NT2/D1 (cell line): ENCODE measurements around the gene MPHOSPH8.

Experiments
- SUZ12 ChIP-seq: IDR thresholded peaks from 2 replicates; pipeline ENCODE4 v1.6.1; 2011; ENCODE audit not compliant: insufficient read length, insufficient read depth; ENCODE audit errors: extremely low read depth
- YY1 ChIP-seq: IDR thresholded peaks from 2 replicates; pipeline ENCODE4 v1.6.1; 2011; ENCODE audit not compliant: insufficient read length, insufficient read depth
- ZNF274 ChIP-seq: IDR thresholded peaks from 2 replicates; pipeline ENCODE4 v1.6.1; 2011; ENCODE audit warnings: mild to moderate bottlenecking, low read depth, low read length

DNA sequence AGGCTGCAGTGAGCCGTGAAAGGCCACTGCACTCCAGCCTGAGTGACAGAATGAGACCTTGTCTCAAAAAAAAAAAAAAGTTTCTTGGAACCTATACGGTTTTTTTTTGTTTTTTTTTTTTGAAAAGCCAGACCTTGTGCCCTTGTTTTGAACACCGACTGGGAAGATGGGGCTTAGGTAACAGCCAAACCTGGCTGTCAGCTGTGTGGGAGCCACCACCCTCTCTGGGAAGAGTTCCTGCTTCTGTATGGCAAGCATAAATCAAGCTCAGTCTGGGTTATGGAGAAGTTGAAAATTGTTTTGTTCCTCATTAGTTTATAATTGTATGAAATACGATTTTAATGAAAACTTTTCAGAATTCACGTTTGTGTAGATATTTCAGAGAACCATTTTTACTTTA, 39.5 kb downstream of the MPHOSPH8 start:
- TF ChIP-seq YY1, result no peak
- TF ChIP-seq ZNF274, result no peak
- TF ChIP-seq SUZ12, result no peak
